Stromal cell of bone marrow (primary cell): ENCODE data around the gene DEDD2.

Source experiments
- DNase-seq: peaks from one replicate; pipeline ENCODE4 v3.0.0-alpha.2; 2012; ENCODE audit warnings: low read depth

Gene DEDD2

DNA sequence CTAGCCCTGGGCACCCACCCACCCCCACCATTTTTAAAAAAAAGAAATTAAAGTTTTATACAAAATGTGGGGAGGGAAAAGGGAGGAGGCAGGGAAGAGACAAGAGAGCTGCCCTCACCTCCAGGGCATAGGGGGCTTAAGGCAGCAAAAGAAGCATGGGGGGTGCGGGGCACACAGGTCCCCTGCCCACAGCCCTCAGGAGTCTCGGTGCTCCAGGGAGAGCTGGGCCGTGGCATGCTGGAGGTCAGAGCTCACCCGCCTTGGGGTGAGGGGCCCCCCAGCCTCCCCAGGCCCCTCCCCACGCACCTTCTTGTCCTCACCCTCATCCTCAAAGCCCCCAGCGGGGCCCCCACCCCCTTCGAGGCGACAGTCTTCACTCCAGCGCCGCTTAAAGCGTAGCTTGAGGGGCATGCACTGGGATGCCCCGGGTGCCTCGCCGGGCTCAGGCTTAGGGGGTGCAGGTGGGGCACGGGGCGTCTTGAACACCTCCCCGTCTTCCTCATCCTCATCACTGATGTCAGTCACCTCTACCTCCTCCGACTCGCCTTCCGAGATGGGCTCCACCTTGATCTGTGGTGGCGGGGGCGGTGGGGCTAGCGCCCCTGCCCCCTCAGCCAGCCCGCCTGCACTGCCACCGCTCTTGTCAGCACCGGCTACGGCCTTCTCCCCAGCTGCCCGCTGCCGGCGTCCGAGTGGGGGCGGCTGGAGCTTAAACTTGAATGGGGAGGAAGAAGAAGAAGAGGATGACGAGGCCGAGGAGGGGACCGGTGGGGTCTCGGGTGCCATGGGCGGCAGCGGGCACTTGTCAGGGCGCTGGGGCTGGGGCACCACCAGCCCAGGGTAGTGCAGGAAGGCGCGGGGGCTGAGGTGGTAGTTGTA lies 31.0 kb upstream of the DEDD2 start:
- no peak for DNase-seq

DNA sequence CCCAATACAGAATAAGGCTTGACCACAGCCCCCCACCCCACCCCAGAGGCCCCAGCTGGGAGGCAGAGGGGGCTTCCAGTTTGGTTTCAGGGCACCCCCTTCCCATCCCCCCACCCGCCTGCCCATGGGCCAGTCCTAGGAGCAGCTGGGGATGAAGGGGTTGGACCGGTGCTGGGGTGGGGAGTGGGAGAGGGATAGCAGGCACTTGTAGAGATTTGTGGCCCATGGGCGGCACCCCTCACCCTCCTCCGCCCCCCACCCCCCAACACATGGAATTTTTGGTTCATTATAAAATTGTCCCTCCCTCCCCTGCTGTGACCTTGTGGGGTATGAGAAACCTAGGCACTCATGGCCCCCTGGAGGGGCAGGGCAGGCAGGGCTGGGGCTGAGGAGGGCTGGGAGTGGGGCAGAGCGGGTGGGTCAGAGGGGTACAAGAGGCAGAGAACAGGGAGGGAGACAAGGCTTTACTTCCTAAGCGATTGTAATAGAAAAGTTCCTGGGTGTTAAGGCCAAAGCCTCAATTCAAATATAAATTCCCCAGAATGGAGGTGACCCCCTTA lies 30.2 kb upstream of the DEDD2 start:
- no peak for DNase-seq

DNA sequence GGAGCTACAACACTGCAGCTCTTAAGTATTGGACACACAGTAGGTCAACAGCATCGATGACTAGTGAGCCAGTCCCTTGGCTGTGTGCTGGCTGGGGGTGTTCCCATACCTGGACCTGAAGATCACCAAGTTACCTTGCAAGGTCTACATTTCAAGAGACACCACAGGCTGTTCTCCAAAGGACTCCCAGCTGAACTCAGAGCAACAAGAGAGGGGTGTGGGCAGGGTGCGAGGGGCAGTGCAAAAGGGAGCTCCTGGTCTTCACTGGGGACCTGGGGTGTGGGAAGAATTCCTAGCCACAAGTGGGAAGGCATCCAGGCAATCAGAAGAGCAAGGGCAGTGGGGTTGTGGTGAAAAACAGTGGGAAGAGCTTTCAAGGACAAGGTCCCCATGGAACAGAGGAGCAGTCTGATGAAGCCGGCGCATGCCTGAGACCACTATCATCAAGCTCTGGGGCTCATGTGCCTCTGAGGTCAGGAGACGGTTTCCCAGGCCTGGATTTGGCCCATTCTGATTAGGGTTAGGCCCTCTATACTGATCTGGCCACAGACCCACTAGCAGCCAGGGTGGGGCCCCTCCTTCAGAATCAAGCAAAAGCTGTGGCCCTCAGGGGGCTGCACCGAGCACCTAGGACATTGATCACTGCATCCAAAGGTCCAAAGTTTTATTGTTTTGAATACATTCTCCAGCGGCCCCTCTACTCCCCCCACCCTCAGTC lies 29.6 kb upstream of the DEDD2 start:
- DNase-seq: no peak

DNA sequence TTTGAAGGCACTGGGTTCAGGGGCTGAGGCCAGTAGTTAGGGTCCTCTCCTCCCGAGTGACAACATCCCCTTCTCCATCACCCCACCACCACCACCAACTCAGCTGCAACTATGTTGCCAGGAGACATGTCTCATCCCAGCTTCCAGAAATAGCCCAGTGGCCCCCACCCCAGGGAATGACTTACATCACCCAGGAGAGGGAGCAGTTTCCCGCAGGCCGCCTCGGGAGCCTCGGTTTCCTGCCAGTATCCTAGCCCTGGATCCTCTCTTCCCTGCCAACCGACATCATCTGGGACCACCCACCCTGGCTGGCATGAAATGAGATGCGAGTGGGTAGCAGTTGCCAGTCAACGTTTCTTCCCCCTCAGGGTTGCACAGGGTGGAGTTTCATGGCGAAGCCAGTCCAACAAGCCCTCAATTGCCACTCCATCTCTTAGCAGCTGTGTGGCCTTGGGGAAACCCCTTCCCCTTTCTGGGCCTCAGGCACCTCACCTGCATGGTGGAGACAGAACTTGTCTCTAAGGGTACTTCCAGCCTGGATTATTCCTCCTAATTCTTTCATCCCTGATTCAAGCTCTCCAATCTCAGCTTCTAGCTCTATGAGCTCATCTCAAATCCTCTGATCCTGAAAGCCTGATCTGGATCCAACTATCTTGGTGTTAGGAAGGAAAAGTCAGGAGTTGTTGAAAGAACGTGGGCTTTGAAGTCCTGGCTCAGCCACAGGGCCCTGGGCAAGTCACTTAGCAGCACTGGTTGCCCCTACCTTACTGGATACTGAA lies 28.9 kb upstream of the DEDD2 start:
- DNase-seq: peak; percentile 75

- no peak for DNase-seq
Measured at GRCh38 chr19:42245231-42245630, 27.8 kb upstream of the DEDD2 start.

DNA sequence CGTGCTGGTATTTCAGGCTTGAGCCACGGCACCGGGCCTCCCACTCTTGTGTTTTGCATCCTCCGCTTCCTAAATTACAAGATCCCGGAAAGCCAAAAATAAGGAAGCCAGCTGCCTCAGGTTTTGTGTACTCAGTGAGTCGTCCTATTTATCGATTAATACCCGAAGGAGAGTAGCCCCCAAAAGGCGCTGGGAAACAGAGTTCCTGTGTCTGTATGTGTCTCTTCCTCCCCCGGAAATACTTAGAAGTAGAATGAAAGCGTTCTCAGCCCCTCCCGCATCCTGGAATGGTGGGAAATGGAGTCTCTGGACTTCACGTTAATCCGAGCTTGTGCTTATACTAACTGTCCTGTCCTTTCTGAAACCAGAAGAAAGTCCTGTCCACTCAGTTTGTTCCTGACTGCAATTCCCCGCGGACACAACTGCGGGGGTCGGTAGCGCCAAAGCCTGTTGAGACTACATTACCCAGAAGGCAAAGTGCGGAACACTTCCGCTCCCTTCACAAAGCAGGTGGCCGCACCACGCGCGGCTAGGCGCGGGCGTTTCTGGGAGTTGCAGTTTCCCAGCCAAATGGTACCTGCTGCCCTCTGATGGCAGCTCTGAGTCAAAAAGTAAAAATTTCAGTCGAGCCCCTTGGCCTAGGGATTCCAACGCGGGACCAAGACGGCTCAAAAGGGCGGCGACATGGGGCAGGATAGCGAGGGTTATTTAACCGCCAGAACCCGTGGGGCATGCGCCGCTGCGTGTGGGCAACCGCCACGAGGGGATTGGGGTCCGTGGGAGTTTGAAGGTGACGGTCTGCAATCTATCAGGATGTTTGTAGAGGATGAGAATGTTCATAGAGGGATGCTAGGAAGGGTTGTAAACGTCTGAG lies 27.1 kb upstream of the DEDD2 start:
- peak; percentile 89 for DNase-seq

DNA sequence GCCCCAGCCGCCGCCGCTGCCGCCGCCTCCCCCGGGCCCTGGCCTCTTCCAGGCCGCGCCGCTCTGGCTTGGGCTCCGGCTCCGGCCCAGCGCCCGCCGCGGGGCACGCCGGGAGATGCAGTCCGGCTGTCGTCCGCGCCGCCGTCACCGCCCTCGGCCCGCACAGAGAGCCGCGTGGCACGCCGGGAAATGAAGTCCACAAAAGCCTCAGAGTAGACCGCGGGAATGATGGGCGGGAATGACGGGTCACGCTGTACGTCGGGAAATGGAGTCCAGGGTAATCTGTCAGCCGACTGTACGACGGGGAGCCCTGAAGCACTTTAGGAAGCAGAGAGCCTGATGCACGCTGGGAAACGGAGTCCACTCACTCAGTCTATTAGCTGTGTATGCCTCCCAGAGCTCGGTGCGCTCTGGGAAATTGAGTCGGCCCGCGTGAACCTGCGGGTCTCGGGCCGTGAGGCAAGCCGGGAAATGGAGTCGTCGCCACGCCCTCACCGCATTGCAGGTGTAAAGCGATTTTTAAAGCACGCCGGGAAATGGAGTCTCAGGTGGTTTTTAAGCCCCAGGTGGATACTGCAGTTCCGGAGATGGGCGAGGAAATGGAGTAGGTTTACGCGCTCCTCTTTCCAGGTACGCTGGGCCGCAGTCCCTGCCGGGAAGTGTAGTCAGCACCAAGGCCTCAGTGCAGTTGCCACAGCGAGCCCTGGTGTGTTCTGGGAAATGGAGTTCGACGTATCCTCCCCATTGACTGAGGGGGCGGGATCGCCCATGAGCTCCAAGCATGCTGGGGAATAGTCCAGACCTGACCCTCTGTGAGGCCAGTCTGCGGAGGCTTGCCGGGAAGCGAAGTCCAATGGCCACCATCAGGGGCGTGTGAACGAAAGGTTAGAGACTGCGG lies 25.3 kb upstream of the DEDD2 start, which contains the start of gene GSK3A:
Gene GSK3A, minus strand, starts transcription at position 91 of the 898 bp plus-strand sequence. CDS start 137 bp downstream, outside the sequence.
- peak; percentile 99 for DNase-seq

- DNase-seq: no peak
Measured at GRCh38 chr19:42242069-42242511, 24.6 kb upstream of the DEDD2 start.

DNA sequence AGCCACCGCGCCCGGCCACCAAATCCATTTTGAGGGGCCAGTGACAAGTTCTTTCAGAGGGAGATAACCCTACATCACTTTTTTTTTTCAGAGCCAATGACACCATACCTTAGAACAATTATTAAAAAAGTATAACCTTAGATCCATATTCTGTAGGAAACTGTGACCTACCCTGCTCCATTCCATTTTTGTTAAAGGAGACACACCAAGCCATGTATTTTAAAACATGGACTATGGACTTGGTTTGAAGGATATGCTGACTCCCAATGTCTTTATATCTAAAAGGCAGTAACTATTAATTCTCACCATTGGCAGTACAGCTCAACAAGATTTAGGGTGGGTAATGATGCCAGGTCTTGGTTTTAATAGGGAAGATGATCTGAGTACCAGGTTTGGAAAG lies 23.8 kb upstream of the DEDD2 start:
- DNase-seq: no peak

DNA sequence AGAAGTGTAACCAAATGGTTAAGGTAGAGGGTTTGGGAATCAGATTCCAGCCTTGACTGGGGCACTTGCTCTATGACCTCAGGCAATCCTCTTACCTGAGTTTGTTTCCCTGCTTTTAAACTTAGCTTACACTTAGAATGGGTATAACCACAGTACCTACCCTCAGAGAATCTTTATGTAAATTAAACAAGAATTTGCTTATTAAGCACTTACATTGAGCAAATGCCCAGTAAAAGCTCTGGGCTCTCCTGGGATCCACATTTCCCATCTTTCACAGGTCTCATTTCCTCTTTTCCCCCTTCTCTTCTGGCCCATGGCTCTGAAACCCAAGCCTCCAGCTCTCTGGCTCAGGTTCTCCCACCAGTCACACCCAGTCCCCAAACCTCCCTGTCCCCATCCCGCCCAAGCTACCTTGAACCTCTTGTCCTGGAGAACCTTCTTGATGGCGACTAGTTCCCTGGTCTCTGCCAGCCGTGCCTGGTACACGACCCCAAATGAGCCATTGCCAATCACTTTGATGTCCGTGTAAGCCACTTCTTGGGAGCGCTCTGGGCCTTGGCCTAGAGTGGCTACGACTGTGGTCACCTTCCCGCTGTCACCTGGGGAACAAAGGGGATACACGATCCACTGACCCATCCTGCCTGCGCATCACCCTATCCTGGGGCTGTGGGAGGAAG lies 22.2 kb upstream of the DEDD2 start:
- DNase-seq: no peak

GRCh38 chr19:42235181-42235580 lies 17.7 kb upstream of the DEDD2 start:
- DNase-seq: no peak

- DNase-seq: no peak
Measured at GRCh38 chr19:42234364-42234763, 16.9 kb upstream of the DEDD2 start.

DNA sequence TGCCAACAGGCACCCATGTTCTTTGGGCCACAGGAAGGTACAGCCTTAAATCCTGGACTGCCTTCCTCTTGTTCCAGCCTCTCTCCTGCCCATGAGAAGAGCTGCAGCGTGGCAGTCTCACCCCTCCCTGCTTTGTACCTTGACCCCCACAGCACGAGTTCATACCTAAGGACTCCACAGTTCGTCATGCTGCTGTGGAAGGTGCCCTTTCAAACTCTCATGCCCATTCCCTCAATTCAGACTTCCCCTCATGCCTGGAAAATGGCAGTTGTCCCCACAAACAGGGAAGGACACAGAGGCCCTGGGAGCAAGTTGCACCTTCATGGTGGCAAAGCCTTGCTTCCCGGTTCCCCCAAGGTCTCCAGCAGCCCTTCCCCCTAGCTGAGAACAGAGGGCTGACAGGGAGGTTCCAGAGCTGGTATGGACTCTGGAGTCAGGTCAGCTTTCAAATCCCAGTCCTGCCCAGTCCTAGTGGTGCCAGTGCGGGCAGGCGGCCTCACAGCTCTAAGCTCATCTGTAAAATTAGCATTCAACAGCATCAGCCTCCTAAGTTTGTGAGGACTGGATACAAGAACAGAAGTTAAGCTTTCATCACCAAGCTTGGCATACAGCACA lies 16.3 kb upstream of the DEDD2 start:
- no peak for DNase-seq

GRCh38 chr19:42233106-42233505 lies 15.6 kb upstream of the DEDD2 start:
- DNase-seq: no peak

GRCh38 chr19:42232435-42232834 lies 15.0 kb upstream of the DEDD2 start:
- DNase-seq: no peak

DNA sequence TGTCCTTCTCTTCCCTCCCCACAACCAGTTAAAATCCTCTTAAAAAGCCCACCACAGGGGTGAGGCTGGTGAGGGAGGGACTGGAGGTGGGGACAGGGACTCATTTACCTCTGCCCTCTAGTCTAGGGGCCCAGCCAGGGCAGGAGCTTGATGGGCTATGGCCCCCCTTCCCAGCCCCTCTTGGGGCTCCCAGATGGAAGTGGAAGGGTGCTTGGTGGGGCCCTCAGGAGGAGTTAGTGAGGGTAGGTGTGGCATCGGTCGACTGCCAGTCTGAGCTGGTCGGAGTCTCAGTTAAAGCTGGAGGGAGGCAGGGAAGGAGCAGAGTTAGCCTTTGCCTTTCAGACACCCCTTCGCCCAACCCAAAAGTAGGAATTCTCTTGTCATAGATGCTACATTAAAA lies 13.1 kb upstream of the DEDD2 start:
- DNase-seq: no peak

DNA sequence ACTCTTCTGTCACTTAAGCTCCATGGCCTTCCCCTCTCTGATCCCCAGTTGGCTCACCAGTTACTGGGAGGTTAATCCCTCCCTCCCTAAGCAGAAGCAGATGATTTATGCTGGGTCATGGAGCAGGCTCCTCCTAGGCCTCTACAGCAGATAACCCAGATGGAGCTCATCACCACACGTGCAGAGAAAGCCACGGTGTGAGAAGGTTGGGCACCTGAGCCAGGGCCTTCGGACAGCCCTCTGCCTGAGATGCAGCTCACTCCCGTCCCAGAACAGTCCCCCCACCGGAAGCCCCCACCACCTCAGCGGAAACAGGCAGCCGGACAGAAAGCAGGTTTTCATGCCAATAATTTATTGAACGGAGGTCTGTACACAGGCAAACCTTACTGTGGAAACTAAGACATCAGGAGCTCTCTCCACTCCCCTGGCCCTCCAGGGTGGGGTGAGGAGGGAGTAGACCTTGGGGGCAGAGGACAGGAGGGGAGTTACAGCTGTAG lies 12.4 kb upstream of the DEDD2 start:
- no peak for DNase-seq

DNA sequence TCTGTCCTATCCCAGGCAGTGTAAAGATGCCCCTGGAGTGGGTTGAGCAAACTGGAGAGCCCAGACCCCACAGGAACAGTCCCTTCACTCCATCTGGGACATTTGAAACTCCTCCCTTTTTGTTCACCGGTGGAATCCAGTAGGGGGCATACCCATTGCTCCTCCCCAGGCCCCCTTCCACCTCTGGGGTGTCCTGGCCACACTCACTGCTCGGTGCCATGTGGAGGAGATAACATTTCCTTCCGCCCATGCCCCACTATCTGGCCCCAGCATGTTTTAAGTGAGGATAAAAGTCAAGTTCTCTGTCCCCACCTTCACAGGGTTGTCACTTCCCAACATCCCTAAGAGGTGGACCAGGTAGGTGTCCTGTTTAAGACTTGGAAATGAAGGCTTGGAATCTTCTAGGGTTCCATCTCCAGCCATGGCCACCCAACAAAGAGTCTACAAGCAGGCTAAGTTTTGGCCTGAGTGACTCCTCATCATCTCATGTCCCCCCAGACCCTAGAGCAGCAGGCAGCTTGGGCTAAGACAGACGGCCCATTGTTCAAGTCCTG lies 11.9 kb upstream of the DEDD2 start:
- no peak for DNase-seq

DNA sequence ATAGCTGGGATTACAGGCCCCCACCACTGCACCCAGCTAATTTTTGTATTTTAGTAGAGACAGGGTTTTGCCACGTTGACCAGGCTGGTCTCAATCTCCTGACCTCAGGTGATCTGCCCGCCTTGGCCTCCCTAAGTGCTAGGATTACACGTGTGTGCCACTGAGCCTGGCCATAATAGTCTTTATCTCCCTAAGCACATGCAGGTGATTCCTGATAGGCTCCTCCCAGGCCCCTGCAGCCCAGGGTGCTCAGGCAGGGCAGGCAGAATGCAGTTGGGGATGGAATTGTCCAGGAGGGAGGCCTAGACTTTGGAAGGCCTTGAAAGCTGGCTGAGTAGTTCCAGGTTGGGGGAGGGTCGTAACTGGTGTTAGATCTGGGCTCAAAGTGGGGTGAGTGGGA lies 11.2 kb upstream of the DEDD2 start:
- no peak for DNase-seq
